GM19025 (cell line): ENCODE measurements around the gene IMP3.
"Not testable (repeated sequence)": the region's sequence is repeated elsewhere in the genome, so short reads cannot be mapped to it uniquely, and the experiment has no call there.

ENCODE experiments used
- ATAC-seq: cut with Tn5 transposase; IDR thresholded peaks from one replicate; pipeline ENCODE4 v1.9.1; 2021; ENCODE audit warnings: mild to moderate bottlenecking, low read depth, moderate library complexity; ENCODE audit not compliant: unreplicated experiment

The IMP3 gene

DNA sequence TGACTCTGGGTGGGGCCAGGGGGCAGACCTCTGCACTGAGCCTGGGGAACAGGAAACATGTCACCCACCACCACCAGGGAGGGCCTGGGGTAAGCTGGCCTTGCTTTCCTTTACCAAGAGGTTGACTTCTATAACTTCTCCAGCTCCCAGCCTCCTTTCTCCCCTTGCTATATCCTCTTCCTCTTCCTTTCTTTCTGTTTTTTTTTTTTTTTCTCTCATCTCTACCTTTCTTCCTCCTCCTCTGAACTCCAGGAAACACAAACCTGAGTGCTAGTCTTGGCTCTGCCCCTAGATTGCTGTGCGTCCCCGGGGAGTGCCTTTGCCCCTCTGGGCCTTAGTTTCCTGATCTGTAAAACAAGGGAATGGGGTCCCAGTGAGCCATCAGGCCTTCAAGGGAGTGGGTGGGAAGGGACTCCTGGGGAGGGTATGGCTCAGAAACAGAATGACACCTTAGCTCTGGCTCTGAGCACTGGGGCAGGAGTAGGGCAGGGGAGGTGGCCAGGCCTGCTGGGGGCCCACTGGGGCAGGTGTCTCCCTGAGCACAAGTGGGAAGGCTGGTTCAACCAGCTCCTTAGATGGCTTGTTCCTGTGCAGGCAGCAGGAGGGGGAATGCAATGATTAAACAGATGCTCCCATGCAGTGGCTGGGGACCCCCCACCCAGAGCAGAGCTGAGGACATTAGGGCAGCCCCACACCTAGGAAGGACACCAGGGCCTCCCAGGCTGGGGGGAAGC lies 12.0 kb upstream of the IMP3 start:
- ATAC-seq: no peak

- no peak for ATAC-seq
These were observed 11.1 kb upstream of the IMP3 start for GRCh38 chr15:75650908-75651809.

- no peak for ATAC-seq
These were observed 9.8 kb upstream of the IMP3 start for GRCh38 chr15:75649848-75650247.

DNA sequence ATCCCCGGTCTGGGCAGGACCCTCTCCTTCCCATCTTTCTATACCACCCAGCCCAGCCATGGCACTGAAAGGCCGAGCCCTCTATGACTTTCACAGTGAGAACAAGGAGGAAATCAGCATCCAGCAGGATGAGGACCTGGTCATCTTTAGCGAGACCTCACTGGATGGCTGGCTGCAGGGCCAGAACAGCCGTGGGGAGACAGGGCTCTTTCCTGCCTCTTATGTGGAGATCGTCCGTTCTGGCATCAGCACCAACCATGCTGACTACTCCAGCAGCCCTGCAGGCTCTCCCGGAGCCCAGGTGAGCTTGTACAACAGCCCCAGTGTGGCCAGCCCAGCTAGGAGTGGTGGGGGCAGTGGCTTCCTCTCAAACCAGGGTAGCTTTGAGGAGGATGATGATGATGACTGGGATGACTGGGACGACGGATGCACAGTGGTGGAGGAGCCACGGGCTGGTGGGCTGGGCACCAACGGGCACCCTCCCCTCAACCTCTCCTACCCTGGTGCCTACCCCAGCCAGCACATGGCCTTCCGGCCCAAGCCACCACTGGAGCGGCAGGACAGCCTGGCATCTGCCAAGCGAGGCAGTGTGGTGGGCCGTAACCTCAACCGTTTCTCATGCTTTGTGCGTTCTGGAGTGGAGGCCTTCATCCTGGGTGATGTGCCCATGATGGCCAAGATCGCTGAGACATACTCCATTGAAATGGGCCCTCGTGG lies 9.2 kb upstream of the IMP3 start:
- no peak for ATAC-seq

DNA sequence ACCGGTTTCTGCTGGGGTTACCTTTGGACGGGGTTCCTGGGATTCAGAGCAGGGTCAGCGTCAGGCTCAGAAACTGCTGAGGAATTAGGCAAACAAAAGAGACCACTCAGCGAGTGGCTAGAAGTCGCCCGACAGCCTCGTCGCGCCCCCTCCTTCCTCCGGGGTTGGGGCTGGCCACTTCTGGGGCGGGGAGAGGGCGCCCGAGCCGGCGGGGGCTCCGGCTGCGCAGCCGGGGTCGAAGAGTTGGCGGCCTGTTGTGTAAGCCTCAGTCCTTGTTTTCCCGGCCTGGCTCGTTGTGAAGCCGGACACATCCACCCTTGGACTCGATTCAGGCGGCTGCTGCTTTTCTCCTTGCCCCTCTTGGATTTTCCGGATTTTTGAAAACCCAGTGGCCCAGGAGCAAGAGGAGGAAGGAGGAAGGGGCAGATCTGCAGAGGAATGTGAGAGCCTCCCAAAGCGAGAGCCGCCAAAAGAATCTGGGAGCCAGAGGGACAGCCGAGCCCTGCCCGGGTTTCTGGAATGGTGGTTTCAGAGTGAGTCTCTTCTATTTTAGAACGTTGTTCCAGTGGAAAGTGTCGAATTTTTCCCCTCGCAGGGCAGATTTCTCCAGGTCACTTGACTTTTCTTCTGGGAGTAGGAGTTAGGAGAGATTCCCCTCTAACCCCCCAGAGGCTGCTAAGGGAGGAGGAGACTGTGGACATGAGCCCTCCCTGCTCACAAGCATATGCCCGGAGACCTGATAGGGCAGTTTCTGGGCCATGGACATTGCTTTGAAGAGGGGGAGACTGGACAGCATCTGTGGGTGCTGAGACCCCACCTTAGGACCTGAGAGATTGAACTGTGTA lies 8.4 kb upstream of the IMP3 start:
- ATAC-seq: no peak

- no peak for ATAC-seq
These were observed 7.5 kb upstream of the IMP3 start, which contains the start of gene SNX33 for GRCh38 chr15:75647370-75648155. Gene SNX33, plus strand, starts transcription at chr15:75647912. Its CDS starts 1,191 bp downstream, at chr15:75649103.

DNA sequence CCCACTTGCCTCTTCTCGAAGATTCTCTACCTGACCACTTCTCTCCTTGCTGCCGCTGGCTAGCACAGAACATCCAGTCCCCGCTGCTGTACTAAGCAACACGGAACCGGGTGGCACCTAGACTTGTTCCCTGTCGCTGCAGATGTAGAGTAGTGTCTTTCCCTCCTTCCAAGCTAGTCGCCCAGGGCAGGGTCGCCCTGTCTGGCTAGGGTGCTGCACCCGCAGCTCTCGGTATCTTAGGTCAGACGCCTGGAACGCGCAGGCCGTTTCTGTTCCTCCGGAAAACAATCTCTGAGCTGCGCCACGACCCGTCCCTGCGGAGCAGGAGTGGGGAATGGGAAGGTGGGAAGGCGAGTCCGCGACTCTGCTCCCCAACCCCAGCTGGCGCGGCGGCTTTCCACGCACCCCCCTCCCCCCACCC lies 6.9 kb upstream of the IMP3 start:
- no peak for ATAC-seq

GRCh38 chr15:75646112-75646943 lies 6.3 kb upstream of the IMP3 start:
- ATAC-seq: no peak

DNA sequence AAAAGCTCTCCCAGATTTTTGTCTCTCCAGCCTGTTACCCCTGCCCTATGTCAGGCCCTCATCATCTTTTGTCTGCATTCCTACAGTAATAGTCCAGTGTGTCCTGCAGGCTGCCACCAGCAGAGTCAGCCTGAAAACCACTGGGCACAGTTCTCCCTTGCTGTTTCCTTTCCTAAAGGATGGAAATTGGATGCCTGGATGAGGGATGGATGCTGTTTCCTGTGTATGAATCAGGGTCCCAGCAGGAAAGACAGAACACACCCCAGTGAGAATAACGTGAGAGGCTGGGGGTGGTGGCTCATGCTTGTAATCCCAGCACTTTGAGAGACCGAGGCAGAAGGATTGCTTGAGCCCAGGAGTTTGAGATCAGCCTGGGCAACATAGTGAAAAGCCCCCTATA lies 4.4 kb upstream of the IMP3 start:
- no peak for ATAC-seq

DNA sequence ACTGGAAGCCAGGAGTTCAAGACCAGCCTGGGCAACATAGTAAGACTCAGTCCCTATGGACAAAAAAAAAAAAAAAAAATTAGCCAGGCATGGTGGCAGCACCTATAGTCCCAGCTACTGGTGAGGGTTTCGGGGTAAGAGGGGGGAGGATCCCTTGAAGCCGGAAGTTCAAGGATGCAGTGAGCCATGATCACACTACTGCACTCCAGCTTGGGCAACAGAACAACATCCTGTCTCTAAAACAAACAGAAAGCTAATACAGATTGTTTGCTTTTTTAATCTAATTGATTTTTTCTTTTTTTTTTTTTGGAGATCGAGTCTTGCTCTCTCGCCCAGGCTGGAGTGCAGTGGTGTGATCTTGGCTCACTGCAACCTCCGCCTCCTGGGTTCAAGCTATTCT lies 1.6 kb upstream of the IMP3 start:
- no peak for ATAC-seq

- no peak for ATAC-seq
These were observed 1.1 kb upstream of the IMP3 start for GRCh38 chr15:75641179-75641503.

DNA sequence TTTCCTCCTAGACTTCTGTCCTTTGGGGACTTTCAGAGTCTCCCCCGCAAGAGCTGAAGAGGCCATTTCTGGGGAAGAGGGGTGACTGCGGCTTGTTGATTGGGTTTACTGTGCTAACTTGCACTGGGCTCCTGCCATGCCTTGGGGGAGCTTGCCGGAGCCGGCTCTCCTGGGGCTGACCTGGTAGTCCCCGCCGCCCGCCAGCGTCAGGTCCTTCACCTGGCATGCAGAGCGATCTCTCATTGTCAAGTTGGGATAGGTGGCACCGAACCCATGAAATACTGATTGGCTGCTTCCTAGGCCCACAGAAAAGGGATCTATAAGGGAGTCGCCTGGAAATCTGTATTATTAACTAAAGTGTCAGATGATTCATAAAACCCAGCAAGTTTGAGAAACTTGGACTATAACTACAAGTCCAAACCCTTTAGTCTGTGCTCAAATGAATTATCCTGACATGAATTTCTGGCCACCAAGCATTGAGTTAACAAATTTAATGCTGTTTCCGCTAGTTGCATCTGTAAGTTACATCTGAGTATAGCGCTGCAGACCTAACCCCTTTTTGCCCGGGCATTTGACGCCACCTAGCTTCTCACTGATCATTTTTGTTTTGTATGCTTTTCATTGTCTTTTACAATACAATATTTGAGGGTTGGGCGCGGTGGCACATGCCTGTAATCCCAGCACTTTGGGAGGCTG lies 607 bp upstream of the IMP3 start:
- ATAC-seq: peak; percentile 11

- ATAC-seq: no peak
These were observed 774 bp downstream of the IMP3 start for GRCh38 chr15:75639191-75639708.

GRCh38 chr15:75637245-75638009 lies 2.6 kb downstream of the IMP3 start:
- ATAC-seq: no peak

DNA sequence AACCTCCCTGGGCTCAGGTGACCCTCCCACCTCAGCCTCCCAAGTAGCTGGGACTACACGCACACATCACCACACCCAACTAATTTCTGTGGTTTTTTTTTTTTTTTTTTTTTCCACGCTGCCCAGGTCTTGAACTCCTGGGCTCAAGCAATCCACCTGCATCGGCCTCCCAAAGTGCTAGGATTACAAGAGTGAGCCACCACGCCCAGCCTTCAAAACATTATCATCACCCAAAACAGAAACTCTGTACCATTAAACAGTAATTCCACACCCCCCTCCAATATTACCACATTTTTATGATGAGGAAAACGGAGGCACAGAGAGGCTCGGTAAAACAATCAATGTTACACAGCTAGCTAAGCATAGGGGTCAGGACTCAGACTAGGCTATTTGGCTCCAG lies 4.0 kb downstream of the IMP3 start:
- ATAC-seq: no peak

DNA sequence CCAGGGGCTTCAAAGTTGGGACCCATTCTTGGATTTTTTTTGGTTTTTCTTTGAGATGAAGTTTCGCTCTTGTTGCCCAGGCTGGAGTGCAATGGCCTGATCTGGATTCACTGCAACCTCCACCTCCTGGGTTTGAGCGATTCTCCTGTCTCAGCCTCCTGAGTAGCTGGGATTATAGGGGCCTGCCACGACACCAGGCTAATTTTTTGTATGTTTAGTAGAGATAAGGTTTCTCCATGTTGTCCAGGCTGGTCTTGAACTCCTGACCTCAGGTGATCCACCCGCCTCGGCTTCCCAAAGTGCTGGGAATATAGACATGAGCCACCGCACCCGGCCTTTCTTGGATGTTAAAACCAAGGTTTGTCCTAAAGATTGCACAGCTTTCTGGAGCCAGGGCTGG lies 6.1 kb downstream of the IMP3 start:
- ATAC-seq: not testable (repeated sequence)

DNA sequence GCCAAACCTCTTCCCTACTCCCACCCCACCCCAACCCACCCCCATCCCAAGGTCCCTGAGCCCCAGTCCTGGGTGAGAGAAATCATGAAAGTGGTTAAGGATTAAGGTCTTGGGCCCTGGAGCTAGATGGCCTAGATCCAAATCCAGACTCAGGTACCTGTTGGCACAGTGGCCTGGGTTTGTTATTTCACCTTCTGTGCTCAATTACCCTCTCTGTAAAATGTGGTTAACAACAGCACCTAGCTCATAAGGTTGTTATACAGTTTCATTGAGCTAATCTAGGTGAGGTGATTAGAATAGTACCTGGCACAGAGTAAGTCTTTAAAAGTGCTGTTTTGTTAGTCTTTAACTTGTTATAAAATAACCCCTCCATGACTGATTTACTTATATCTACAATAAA lies 8.1 kb downstream of the IMP3 start:
- ATAC-seq: no peak
